DMS79 treated with DMSO at 0.1 percent for 48 hours (cell line): ENCODE measurements around the gene PPP2CA.
A peak's percentile ranks its signal among the peaks of the same experiment; 100 is the strongest.

Experiments used
- DNase-seq: peaks from one replicate; lab custom pipeline; 2025; lab: John Stamatoyannopoulos, UW

The PPP2CA gene

DNA sequence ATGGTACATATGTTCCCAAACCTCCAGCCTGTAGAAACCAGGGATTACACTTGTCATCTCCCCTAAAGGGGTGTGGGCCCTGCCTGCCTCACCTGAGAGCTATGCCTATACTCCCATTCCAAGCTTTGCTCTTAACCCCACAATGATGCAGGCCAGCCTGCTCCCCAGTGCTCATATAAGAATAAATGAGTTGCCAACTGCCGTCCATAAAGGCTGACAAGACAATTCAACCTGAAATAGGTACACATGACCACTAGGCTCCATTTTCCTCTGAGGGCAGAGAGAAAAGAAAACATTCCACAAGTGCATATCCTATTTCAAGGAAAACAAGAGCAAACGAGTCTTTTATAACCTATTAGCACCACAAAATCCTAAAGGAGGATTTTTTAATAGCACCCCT, 77.6 kb downstream of the PPP2CA start:
- DNase-seq = no peak

DNA sequence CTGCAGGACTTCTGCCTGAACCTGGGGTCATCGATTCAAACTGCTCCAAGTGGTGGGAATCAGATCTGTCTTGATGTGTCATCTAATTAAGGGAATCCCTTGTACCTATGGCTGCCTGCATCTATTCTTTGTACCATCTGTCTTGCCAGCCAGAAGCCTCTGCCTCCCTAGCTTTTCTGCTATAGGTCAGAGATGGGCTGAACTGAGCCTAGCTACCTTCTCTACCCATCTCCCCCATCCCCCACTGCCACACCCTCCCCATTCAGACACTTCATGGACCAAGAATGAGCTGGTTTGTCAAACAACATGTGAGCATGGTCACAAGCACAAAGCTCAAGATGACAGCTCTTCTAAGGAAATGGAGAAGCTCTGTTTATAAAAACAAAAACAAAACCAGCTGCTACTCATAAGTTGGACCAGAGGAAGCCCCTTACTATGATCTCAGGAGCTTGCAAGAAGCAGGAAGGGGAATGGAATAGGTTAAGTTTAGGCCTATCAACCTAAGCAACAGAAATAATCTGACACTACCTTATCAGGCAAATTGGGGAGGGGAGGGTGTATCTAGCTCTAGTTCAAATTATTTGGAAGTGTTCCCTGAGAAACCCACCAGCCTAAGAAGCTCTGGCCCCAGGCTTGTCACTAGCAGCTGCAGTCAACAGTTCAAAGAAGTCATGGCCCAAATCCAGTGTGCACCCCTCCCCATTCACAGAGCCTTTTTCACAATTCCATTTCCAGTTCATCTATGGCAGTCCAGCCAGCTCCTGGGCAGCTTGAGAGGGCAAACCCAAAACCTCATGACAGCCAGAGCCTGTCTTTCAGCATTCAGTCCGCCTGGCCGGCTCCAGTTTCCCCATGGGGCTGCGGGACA, 79.0 kb downstream of the PPP2CA start:
- DNase-seq = no peak

DNA sequence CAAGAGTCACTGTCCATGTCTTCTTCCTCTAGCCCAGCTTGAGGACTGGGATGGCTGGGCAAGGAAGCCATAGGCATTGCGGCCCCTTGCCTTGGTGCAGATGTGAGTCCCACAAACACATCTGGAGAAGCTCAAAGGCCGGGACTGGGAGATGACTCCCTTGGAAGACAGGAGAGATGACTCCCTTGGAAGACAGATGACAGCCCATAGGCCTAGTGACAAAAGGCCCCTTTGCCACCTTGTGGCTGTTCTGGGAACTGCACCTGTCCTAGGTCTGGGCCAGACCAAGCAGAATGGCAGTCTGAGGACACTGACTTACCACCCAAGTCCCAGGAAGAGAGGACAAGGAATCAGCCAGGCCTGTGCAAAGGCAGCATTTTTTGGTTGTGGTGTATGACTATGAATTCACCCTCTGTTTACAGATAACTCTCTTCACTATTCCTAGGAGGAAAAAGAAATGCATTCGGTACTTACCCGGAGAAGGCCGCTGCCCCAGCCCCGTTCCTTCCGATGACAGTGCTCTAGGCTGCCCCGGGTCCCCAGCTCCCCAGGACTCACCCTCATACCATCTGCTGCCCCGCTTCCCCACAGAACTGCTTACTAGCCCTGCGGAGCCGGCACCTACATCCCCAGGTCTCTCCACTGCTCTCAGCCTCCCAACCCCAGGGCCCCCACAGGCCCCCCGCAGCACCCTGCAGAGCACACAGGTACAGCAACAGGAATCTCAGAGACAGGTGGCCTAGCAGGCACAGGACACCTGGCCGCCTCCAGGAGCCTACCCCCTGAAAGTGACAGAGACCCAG, 79.9 kb downstream of the PPP2CA start:
- DNase-seq = peak; percentile 4

DNA sequence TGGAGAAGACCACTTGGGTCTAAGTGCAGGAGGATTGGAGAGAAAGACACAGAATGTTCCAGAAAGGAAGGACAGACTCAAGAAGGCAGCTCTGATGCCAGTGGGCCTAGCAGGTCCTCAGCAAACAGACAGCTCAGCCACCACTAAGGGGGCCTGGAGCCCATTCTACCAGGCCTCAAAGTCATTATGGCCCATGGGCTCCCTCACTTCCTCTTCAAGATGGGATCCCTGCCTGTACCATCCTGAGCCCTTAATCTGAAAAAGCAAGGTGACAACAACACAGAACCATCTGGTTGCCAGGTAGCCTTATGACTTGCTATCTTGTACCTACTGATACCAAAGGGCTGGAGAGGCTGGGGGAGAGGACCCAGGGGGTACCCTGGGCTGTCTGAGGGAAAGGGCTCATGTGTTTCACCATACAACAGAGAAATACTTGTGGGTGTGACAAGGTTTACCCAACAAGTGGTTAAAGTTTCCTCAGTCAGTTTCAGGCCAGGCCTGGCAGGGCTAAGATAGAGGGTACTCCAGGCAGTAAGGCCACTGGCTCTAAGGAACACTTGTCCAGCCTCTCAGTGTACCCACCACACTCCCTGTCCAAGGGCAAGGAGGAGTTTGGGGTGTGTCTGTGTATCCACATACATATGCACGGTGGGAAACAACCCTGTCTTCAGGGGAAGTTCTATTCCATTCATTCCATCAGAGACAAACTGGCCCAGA, 80.7 kb downstream of the PPP2CA start:
- DNase-seq = no peak
